OCI-LY1 (cell line): ENCODE data around the gene CACNA1B.
A peak's percentile ranks its signal among the peaks of the same experiment; 100 is the strongest.

Experiments used
- H2AFZ ChIP-seq: fragments of 200-600 bp; sonication (generic), shearing (Covaris generic); 2 replicates; pipeline ENCODE4 v1.6.0; 2014; ENCODE audit warnings: antibody characterized with exemption, mild to moderate bottlenecking, low read length
- H3F3A ChIP-seq: fragments of 200-600 bp; sonication (generic), shearing (Covaris generic); 2 replicates; pipeline ENCODE4 v1.6.0; 2014; ENCODE audit warnings: mild to moderate bottlenecking, antibody characterized with exemption, low read length, moderate library complexity; ENCODE audit not compliant: insufficient read depth
- H3K27ac ChIP-seq: fragments of 200-600 bp; sonication (generic); 2 replicates; pipeline ENCODE4 v1.5.1; 2014; ENCODE audit warnings: low read length, mixed run types, mild to moderate bottlenecking, low read depth; ENCODE audit not compliant: poor library complexity, severe bottlenecking
- H3K27me3 ChIP-seq: fragments of 200-600 bp; sonication (generic); 2 replicates; pipeline ENCODE4 v1.6.0; 2014; ENCODE audit warnings: antibody characterized with exemption, mild to moderate bottlenecking, low read length, moderate library complexity; ENCODE audit not compliant: insufficient read depth
- H3K36me3 ChIP-seq: fragments of 200-600 bp; sonication (generic); 2 replicates; pipeline ENCODE4 v1.6.1; 2014; ENCODE audit warnings: mild to moderate bottlenecking, antibody characterized with exemption, low read length, moderate library complexity, mixed read lengths; ENCODE audit not compliant: insufficient read depth
- H3K4me1 ChIP-seq: fragments of 200-600 bp; sonication (generic); 2 replicates; pipeline ENCODE4 v1.5.1; 2014; ENCODE audit warnings: mild to moderate bottlenecking, low read length, moderate library complexity; ENCODE audit not compliant: insufficient read depth, severe bottlenecking
- H3K4me2 ChIP-seq: fragments of 200-600 bp; sonication (generic), shearing (Covaris generic); 2 replicates; pipeline ENCODE4 v1.6.1; 2014; ENCODE audit warnings: low read length
- H3K4me3 ChIP-seq: fragments of 200-600 bp; sonication (generic); 2 replicates; pipeline ENCODE4 v1.5.1; 2014; ENCODE audit warnings: low read length, low read depth, mild to moderate bottlenecking, mixed read lengths; ENCODE audit not compliant: poor library complexity, severe bottlenecking
- H3K79me2 ChIP-seq: fragments of 200-600 bp; shearing (Covaris generic); 2 replicates; pipeline ENCODE4 v1.6.1; 2016; ENCODE audit warnings: mixed run types, low read length, mixed read lengths; ENCODE audit not compliant: insufficient read depth
- H3K9ac ChIP-seq: fragments of 200-600 bp; sonication (generic), shearing (Covaris generic); 2 replicates; pipeline ENCODE4 v1.6.1; 2014; ENCODE audit warnings: mild to moderate bottlenecking, low read length, mixed read lengths
- H3K9me2 ChIP-seq: fragments of 200-600 bp; sonication (generic), shearing (Covaris generic); 2 replicates; pipeline ENCODE4 v1.6.1; 2014; ENCODE audit warnings: low read depth, mild to moderate bottlenecking, low read length, mixed read lengths
- H3K9me3 ChIP-seq: fragments of 200-600 bp; shearing (Covaris generic); 2 replicates; pipeline ENCODE4 v1.6.1; 2014; ENCODE audit warnings: low read length, mixed read lengths
- H4K20me1 ChIP-seq: fragments of 200-600 bp; sonication (generic), shearing (Covaris generic); 2 replicates; pipeline ENCODE4 v1.6.0; 2016; ENCODE audit warnings: mild to moderate bottlenecking, low read length; ENCODE audit not compliant: insufficient read depth
- CTCF ChIP-seq: fragments of 200-600 bp; sonication (generic), shearing (Covaris generic); IDR thresholded peaks from 2 replicates; pipeline ENCODE4 v1.5.1; 2017; ENCODE audit warnings: mild to moderate bottlenecking, antibody characterized with exemption, low read length, moderate library complexity, mixed read lengths
- EZH2 ChIP-seq: fragments of 200-600 bp; sonication (generic), shearing (Covaris generic); IDR thresholded peaks from 2 replicates; pipeline ENCODE4 v1.8.0; 2017; ENCODE audit warnings: borderline replicate concordance, mixed run types, mild to moderate bottlenecking, antibody characterized with exemption, low read length, moderate library complexity, mixed read lengths

CACNA1B gene

GRCh38 chr9:138022121-138022741 is 144.6 kb downstream of the CACNA1B start:
- no peak overlapping the region for H3K4me2 ChIP-seq
- no peaks in the 10 kb centered on the region for H3K36me3 ChIP-seq
- peak; percentile 28; the same call in 1 of the 2 replicates for TF ChIP-seq CTCF
- TF ChIP-seq EZH2 = no peak
- H3K79me2 ChIP-seq = no peaks in the 10 kb centered on the region
- no peak overlapping the region for H3K4me3 ChIP-seq
- no peaks in the 10 kb centered on the region for H3K27me3 ChIP-seq
- H3K9me2 ChIP-seq = no peaks in the 10 kb centered on the region
- H2AFZ ChIP-seq = no peak overlapping the region
- H3K9ac ChIP-seq = no peak overlapping the region
- no peaks in the 10 kb centered on the region for H3K9me3 ChIP-seq
- H3K4me1 ChIP-seq = no peaks in the 10 kb centered on the region
- H4K20me1 ChIP-seq = no peaks in the 10 kb centered on the region
- no peaks in the 10 kb centered on the region for H3F3A ChIP-seq
- H3K27ac ChIP-seq = no peak overlapping the region

GRCh38 chr9:138022756-138023393 is 145.3 kb downstream of the CACNA1B start:
- Histone ChIP-seq H3K4me3 (no peak overlapping the region), H3K4me2 (no peak overlapping the region), H3K79me2 (no peaks in the 10 kb centered on the region), H3K27ac (no peak overlapping the region), H3K4me1 (no peaks in the 10 kb centered on the region), H3F3A (no peaks in the 10 kb centered on the region), H4K20me1 (no peaks in the 10 kb centered on the region), H3K27me3 (no peaks in the 10 kb centered on the region), H3K9ac (no peak overlapping the region), H3K9me2 (no peaks in the 10 kb centered on the region), H3K36me3 (no peaks in the 10 kb centered on the region), H3K9me3 (no peaks in the 10 kb centered on the region), H2AFZ (no peak overlapping the region)
- TF ChIP-seq EZH2 = no peak
- TF ChIP-seq CTCF = no peak

GRCh38 chr9:138023394-138024124 is 146.0 kb downstream of the CACNA1B start:
- Histone ChIP-seq H3K27me3 (no peaks in the 10 kb centered on the region; the same call in 1 of the 2 replicates), H3K9ac (no peak overlapping the region), H3K79me2 (no peaks in the 10 kb centered on the region), H4K20me1 (no peaks in the 10 kb centered on the region), H3K9me3 (peaks cover 2% of the 10 kb centered on the region; the same call in 1 of the 2 replicates), H3K4me1 (no peaks in the 10 kb centered on the region), H3K4me3 (no peak overlapping the region), H3K9me2 (no peaks in the 10 kb centered on the region), H2AFZ (no peak overlapping the region), H3F3A (no peaks in the 10 kb centered on the region), H3K27ac (no peak overlapping the region), H3K36me3 (no peaks in the 10 kb centered on the region), H3K4me2 (no peak overlapping the region)
- no peak for TF ChIP-seq EZH2
- no peak for TF ChIP-seq CTCF
